Measurements from ENCODE around the gene MEF2A. TPM values are rescaled to one million over a fixed set of nuclear protein-coding genes. Genes with fewer than 3 reads are reported as not detected.
A peak's percentile ranks its signal among the peaks of the same experiment; 100 is the strongest.

The MEF2A gene
- total RNA-seq, 1 donor from 2014 or later, result 49.5 TPM

GRCh38 chr15:99561476-99562230, 4.1 kb upstream of the MEF2A start:
- H3K27me3 Mint-ChIP-seq (ENCODE audit: unreplicated experiment), result peaks cover 12% of the 10 kb centered on the region
- no peak overlapping the region for H3K4me3 Mint-ChIP-seq (ENCODE audit: unreplicated experiment)
- H3K36me3 Mint-ChIP-seq (ENCODE audit: unreplicated experiment), result no peaks in the 10 kb centered on the region
- H3K4me1 Mint-ChIP-seq (ENCODE audit: low read depth, unreplicated experiment), result peaks cover 12% of the 10 kb centered on the region
- H3K9me3 Mint-ChIP-seq (ENCODE audit: unreplicated experiment), result peaks cover 8% of the 10 kb centered on the region
- TF ChIP-seq CTCF (IDR thresholded peaks at IDR 0.05; ENCODE audit: partially characterized antibody, unreplicated experiment), result no peak
- H3K27ac Mint-ChIP-seq (ENCODE audit: unreplicated experiment), result no peak overlapping the region
- DNase-seq, result no peak

- peaks cover 13% of the 10 kb centered on the region for H3K9me3 Mint-ChIP-seq (ENCODE audit: unreplicated experiment)
- H3K27ac Mint-ChIP-seq (ENCODE audit: unreplicated experiment), result no peak overlapping the region
- H3K4me3 Mint-ChIP-seq (ENCODE audit: unreplicated experiment), result no peak overlapping the region
- peaks cover 13% of the 10 kb centered on the region for H3K4me1 Mint-ChIP-seq (ENCODE audit: low read depth, unreplicated experiment)
- peaks cover 13% of the 10 kb centered on the region for H3K27me3 Mint-ChIP-seq (ENCODE audit: unreplicated experiment)
- no peak for DNase-seq
- H3K36me3 Mint-ChIP-seq (ENCODE audit: unreplicated experiment), result no peaks in the 10 kb centered on the region
- no peak for TF ChIP-seq CTCF (IDR thresholded peaks at IDR 0.05; ENCODE audit: partially characterized antibody, unreplicated experiment)
Measured at GRCh38 chr15:99562238-99562637, 3.5 kb upstream of the MEF2A start.

GRCh38 chr15:99564221-99565048, 1.3 kb upstream of the MEF2A start:
- Mint-ChIP-seq H3K4me1 (ENCODE audit: low read depth, unreplicated experiment) (peaks cover 25% of the 10 kb centered on the region), H3K36me3 (ENCODE audit: unreplicated experiment) (no peaks in the 10 kb centered on the region), H3K27me3 (ENCODE audit: unreplicated experiment) (peaks cover 13% of the 10 kb centered on the region), H3K9me3 (ENCODE audit: unreplicated experiment) (peaks cover 13% of the 10 kb centered on the region), H3K27ac (ENCODE audit: unreplicated experiment) (peak overlapping the region; percentile 93), H3K4me3 (ENCODE audit: unreplicated experiment) (peak overlapping the region; percentile 83)
- DNase-seq, result peak; percentile 34
- no peak for TF ChIP-seq CTCF (IDR thresholded peaks at IDR 0.05; ENCODE audit: partially characterized antibody, unreplicated experiment)

- H3K36me3 Mint-ChIP-seq (ENCODE audit: unreplicated experiment), result no peaks in the 10 kb centered on the region
- H3K9me3 Mint-ChIP-seq (ENCODE audit: unreplicated experiment), result peaks cover 13% of the 10 kb centered on the region
- no peak overlapping the region for H3K4me3 Mint-ChIP-seq (ENCODE audit: unreplicated experiment)
- TF ChIP-seq CTCF (IDR thresholded peaks at IDR 0.05; ENCODE audit: partially characterized antibody, unreplicated experiment), result no peak
- H3K27me3 Mint-ChIP-seq (ENCODE audit: unreplicated experiment), result peaks cover 13% of the 10 kb centered on the region
- H3K27ac Mint-ChIP-seq (ENCODE audit: unreplicated experiment), result no peak overlapping the region
- no peak for DNase-seq
- H3K4me1 Mint-ChIP-seq (ENCODE audit: low read depth, unreplicated experiment), result peaks cover 25% of the 10 kb centered on the region
Measured at GRCh38 chr15:99565049-99565298, 810 bp upstream of the MEF2A start.

Data from glutamatergic neuron (in vitro differentiated cells).